Measurements from ENCODE around the gene C16orf74.

DNA sequence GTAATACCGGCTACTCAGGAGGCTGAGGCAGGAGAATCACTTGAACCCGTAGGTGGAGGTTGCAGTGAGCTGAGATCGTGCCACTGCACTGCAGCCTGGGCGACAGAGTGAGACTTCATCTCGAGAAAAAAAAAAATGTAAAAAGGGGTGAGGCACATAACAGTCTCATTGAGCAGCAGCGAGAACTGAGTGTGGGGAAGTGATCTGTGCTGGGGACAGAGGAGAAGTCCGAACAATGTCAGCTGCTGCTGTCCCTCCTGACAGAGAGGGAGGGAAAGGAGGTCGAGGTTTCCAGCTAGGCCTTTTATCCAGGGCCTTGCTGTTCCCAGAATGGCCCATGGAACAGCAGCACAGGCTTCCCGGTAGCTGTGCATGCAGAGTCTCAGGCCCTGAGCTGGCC is 14.0 kb downstream of the C16orf74 start:
- no peak for TF ChIP-seq POLR2A (IDR thresholded peaks at IDR 0.05; ENCODE audit: control extremely low read depth in 1 of 2, low read depth in 2 of 2, low read length in 2 of 2)
- no peak for TF ChIP-seq JUN (IDR thresholded peaks at IDR 0.05; ENCODE audit: low read depth, low read length)
- no peak for TF ChIP-seq YY1 (IDR thresholded peaks at IDR 0.05; ENCODE audit: low read depth, low read length)
- TF ChIP-seq, protein P1, sequence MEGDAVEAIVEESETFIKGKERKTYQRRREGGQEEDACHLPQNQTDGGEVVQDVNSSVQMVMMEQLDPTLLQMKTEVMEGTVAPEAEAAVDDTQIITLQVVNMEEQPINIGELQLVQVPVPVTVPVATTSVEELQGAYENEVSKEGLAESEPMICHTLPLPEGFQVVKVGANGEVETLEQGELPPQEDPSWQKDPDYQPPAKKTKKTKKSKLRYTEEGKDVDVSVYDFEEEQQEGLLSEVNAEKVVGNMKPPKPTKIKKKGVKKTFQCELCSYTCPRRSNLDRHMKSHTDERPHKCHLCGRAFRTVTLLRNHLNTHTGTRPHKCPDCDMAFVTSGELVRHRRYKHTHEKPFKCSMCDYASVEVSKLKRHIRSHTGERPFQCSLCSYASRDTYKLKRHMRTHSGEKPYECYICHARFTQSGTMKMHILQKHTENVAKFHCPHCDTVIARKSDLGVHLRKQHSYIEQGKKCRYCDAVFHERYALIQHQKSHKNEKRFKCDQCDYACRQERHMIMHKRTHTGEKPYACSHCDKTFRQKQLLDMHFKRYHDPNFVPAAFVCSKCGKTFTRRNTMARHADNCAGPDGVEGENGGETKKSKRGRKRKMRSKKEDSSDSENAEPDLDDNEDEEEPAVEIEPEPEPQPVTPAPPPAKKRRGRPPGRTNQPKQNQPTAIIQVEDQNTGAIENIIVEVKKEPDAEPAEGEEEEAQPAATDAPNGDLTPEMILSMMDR (IDR thresholded peaks at IDR 0.05; ENCODE audit: control extremely low read depth in 1 of 3, insufficient read depth in 1 of 3, low read depth in 1 of 3, low read length in 3 of 3) = no peak
- no peak for TF ChIP-seq EP300 (IDR thresholded peaks at IDR 0.05; ENCODE audit: borderline replicate concordance in 1 of 2, low read depth in 2 of 2, low read length in 2 of 2)
- no peak for TF ChIP-seq TAF1 (IDR thresholded peaks at IDR 0.05; ENCODE audit: low read depth, low read length)
- no peak for TF ChIP-seq CREB1 (IDR thresholded peaks at IDR 0.05)
- TF ChIP-seq ASH2L (IDR thresholded peaks at IDR 0.05; ENCODE audit: low read length) = no peak
- TF ChIP-seq EZH2 (IDR thresholded peaks at IDR 0.05; ENCODE audit: low read depth, low read length, severe bottlenecking) = no peak
- TF ChIP-seq HDAC2 (IDR thresholded peaks at IDR 0.05; ENCODE audit: borderline replicate concordance in 1 of 2, low read depth in 2 of 2, low read length in 2 of 2) = no peak
- TF ChIP-seq KDM5A (IDR thresholded peaks at IDR 0.05; ENCODE audit: low read length) = no peak
- no peak for TF ChIP-seq SP1 (IDR thresholded peaks at IDR 0.05; ENCODE audit: low read depth, low read length)
